GM21381 (cell line): ENCODE data around the gene KCNK2.

Experiments used
- ATAC-seq: cut with Tn5 transposase; IDR thresholded peaks from one replicate; pipeline ENCODE4 v1.9.1; 2021; ENCODE audit warnings: mild to moderate bottlenecking, moderate library complexity; ENCODE audit not compliant: unreplicated experiment

Gene KCNK2

DNA sequence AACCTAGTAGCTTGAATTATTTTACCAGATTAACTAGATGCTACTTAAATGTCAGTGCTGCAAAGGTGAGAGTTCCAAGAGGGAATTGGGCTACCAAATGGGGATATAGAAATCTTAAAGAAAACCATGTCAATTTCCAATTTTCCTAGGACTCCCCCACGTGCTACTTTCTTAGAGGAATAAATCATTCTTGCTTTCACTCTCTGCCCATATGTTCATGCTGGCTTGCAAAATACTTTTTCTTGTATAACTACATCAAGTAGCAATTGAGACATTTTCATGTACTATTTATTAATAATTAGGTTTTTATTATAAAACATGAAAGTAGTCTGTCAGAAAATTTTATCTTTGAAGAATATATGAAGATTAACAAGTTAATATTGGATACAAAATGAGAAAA lies 11.8 kb downstream of the KCNK2 start:
- no peak for ATAC-seq

DNA sequence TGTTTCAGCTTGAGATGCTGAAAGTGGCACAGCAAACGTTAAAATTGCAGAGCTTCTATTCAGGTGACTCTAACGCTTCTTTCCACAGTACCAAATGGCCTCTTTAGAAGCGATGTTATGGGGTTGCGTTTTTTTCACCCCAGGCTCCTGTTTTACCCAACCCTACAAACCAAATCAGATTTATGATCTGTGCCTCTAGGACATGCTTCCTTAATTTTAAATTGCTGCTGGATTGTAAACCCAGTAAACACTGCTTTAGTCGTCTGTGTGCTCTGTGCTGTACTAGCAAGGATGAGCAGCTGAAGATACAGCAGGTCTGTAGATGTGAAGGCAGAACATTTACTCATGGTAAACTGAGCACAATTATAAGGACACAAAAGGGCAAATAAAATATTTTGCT lies 13.0 kb downstream of the KCNK2 start:
- no peak for ATAC-seq

DNA sequence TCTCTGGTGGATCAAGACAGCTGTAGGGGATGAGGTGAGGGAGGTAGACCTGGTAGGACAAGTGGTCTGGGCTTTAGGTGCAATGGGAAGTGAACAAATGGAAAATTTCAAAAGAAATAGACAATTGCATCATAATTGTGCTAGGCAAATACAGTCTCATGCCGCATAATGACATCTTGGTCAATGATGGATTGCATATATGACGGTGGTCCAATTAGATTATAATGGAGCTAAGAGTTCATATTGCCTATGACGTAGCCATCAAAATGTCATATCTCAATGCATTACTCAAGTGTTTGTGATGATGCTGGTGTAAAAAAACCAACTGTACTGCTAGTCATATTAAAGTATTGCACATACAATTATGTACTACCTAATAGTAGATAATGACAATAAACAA lies 19.0 kb downstream of the KCNK2 start:
- ATAC-seq: no peak

DNA sequence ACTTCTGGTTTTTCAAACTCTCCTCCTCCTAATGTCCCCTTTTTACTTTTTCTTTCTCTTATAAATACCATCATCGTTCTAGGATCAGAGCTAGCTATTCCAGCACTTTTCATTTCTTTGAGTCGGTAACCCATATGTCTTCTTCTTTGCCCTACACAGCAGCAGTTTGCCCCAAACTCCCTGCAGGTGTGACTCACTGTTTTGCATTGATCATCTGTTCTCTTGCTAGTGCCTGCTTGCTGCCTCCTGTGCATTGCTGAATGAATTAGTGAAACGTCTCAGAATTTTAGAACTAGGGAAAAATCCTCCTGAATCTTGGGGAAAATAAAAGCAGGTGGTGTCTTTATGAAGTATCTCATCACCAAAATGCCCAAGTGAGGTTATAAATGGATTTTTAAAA lies 21.7 kb downstream of the KCNK2 start:
- no peak for ATAC-seq

DNA sequence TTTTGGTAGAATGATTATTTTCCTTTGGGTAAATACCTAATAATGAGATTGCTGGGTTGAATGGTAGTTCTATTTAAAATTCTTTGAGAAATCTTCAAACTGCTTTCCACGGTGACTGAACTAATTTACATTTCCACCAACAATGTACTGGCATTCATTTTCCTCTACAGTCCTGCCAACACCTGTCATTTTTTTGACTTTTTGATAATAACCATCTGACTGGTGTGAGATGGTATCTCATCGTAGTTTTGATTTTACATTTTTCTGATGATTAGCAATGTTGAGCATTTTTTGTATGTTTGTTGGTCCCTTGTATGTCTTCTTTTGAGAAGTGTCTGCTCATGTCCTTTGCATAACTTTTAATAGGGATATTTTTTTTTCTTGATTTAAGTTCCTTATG lies 23.5 kb downstream of the KCNK2 start:
- no peak for ATAC-seq

DNA sequence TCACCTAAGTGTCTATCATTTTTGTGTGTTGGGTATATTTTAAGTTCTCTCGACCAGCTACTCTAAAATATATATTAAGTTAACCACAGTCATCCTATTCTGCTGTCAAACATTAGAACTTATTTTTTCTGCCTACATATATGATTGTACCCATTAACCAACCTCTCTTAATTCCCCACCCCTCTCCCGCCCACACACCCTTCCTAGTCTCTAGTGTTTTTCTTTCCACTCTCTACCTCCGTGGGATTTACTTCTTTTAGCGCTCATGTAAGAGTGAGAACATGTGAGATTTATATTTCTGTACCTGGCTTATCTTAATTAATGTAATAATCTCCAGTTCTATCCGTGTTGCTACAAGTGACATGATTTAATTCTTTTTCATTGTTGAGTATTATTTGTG lies 26.6 kb downstream of the KCNK2 start:
- no peak for ATAC-seq

DNA sequence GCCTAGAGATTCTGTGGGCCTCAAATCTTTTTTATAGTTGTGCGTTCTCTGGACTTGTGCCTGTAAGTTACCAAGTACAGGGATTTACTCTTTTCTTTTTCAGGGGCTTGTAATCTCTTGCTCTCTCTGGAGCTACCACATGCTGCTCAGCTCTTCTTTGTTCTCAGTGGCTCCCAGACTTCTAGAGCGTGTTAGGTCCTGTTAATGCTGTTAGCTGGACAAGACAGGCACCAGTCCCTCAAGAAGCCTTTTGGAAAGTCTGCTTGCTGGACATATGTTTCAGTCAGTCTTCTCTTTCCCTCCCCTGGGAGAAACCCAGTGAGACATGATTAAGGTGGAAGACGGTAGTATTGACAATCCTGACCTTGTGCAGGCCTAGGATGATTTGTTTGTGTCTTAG lies 29.4 kb downstream of the KCNK2 start:
- ATAC-seq: no peak

DNA sequence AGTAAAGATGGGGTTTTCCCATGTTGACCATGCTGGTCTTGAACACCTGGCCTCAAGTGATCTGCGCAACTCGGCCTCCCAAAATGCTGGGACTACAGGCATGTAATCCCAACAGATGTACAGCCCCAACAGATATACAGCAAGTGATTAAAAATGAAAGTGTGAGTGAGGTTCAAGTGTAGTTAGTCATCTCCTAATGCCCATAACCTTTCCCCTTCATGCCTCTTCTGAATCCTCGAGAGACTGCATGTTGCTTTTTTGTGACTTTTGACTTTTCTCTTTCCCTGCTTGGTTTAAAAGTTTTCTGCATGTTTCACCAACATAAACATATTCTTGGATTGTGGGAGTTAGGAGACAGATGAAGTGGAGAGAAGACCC lies 31.2 kb downstream of the KCNK2 start:
- ATAC-seq: no peak

DNA sequence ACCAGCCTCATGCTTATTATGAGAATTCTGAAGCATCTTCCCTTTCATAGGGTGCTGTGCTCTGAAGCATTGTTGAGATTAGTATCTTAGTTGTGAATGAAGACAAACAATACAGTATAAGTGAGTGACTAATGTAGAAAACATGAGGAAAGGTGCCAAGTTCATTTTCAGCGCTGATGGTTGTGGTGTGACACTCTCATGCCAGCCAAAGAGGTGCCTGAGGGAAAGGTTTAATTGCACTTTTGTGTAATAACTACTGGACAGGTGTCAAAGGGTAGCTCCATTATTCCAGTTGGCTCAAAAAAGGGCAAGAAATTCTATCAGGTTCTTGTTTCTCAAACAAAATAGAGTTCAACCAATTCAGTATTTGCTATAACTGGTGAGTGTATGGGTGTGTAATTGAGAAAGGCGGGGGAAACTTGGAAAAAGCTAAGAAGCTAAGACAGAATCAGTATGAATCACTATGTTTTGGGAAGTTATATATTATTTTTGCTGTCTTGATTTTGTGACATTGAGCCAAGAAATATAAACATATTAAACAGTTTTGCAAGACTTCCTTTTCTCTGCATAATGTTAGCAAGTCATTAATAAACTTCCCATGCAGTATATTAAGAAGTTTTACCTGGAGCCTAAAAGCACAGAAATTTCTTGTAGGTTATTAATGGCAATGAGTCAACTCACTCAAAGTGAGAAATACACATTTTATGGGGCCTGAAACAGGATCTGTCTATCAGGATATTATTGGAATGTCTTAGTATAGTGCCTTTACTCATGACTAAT lies 31.8 kb downstream of the KCNK2 start:
- ATAC-seq: no peak

DNA sequence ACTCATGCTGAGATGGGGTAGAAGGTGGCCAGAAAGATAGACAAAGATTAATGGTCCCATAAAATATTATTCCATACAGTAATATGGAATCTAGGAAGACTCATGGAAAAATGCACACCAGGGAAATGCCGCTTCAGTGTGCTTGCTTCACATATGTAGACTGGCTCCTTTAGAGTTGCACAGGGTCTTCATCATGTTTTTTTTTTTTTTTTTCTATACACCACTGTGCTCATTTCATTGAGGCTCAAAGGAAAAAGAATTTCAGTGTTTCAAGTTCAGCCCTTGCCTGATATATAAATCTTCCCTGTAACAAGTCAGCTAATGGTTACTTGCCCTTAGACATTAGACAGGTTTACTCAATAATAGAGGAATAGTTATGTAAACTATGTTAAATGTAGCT lies 33.2 kb downstream of the KCNK2 start:
- ATAC-seq: no peak

DNA sequence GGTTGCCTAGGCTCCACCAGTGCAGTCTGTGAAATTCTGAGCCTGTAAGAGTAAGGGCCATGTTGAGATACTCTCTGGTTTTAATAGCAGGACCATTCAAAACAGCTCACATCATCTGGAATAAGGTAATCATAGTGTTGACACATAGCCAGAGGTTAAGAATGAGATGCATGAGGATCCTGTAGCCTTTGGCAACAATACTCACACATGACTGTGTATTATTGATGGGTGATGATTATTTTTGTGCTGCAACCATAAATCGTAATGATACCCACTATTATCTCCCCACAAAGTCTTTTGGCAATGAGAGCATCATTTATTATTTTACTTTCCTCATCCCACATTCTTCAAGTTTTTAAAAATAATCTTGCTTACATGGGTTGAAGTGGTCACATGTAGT lies 35.5 kb downstream of the KCNK2 start:
- no peak for ATAC-seq

DNA sequence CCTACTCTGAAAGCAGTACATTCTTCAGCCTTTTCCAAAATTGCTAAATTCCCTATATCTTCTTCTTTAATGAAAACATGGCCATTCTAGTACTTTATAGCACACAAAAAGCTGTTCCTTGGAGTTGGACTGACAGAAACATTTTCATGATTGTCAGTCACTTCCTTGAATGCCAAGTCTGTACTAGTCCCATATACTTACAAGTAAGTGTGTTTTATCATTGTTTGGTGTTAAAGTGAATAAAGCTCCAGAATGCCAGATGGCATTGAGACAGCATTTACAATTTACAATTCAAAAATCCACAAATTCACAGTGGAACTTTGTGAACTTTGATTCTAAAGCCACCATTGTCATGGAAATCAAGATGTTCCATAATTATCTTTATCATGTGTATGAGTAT lies 36.5 kb downstream of the KCNK2 start:
- no peak for ATAC-seq

DNA sequence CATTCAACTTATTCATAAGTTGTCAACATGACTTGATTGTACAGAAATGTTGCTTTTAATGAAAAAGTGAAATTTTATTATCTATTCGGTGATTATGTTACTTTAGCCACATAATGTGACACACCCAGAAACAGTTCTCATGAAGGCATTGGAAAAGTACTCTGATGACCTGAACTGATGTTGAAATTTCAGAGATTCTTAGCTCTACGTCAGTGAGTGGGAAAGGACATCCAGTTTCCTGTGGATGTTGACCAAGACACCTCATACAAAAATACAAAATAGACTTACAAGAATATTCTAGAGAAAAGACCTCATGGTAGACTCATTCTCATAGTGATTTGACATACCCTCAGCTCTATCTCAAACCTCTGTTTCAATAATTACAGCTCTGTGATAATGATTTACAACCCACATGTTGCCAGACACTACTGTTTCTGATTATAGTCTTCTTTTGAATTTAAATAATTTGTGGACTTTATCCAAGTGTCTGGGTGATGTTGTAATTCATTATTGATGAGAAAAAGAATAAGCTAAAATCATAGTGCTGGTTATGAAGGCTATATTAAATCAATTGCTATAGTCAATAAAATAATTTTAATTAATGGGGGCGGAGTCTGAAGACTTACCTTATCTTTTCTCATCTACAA lies 37.3 kb downstream of the KCNK2 start:
- no peak for ATAC-seq

DNA sequence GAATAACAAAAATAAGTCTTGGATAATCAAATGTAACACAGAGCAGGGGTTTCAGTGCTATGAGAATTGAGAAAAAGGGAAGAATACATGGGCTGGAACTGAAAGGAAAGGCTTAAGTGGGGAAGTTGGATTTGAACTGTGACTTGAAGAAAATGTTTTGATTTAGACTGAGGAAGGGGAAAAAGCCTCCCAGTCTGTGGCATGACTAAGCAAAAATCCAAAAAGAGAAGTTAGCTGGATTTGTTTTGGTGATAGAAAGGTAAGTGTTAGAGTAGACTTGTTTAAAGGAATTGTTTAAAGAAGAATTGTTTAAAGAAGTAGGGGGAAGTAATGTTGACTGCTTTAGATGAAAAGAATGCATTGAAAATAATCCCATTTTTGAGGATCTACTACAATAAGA lies 46.0 kb downstream of the KCNK2 start:
- ATAC-seq: no peak

DNA sequence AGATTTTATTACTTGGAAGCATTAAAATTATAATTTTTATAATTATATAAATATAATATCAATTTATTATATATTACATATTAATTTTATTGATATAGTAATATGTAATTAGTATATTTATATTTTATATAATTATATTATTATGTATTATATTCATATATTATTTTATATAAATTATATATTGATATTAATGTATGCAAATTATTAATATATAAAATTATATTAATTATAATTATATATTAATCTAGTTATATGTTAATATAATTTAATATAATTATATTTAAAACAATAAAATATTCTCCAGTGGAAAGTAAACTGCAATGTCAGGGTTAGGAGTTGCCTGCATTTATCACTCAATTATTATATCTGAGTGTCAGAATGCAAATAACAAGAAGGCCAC lies 48.8 kb downstream of the KCNK2 start:
- no peak for ATAC-seq

DNA sequence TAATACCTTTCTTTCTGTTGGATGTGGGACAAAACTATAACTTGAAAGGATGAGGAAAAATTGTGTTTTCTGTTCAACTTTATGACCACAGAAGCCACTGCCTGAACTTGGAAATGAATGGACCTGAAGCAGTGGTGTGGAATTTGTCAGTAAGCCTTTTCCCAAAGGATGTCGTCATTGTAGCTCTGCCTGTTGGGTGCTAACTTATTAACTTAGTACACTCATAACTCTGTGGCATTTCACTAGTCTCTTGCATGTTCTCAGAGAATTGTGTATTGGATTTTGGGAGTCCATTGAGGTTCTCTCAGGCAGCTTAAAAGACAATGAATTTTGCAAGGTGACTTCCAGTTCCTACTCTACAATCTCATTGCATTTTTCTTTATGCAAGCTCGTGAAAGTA lies 49.6 kb downstream of the KCNK2 start:
- no peak for ATAC-seq

DNA sequence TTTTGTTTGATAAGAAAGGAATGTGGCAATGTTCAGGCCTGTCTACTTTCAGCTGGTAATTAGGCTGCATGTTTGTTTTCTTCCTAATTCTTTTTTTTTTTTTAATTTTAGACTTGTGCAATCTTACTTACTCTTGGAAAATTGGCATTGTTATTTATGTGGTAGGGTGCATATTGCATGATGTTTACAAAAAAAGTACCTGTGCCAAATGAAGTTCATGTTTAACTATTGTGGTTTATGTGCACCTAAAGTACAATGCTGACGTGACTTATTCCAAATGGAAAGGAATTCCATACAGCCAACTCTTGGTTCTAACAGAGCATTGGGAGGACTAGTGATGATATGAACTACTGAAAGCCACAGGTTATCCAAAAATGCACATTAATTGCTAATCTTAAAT lies 51.0 kb downstream of the KCNK2 start:
- ATAC-seq: no peak

DNA sequence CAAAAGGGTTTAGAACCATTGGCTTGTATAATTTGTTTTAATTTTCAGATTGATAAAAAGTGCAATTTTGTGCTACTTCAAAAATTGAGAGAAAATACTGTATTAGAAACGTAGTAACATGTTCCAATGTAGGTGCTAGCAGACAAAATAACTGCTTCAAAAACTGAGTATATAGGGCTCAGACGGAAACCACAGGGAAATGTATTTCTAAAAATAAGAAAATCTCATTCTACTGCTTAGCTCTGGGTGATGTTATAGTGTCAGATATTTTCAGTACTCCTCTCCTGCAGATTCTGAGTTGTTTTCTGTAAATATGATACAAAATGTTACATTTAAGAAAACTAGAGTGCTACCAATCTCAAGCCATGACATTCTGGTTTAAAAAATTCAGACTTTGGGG lies 55.4 kb downstream of the KCNK2 start:
- ATAC-seq: no peak

DNA sequence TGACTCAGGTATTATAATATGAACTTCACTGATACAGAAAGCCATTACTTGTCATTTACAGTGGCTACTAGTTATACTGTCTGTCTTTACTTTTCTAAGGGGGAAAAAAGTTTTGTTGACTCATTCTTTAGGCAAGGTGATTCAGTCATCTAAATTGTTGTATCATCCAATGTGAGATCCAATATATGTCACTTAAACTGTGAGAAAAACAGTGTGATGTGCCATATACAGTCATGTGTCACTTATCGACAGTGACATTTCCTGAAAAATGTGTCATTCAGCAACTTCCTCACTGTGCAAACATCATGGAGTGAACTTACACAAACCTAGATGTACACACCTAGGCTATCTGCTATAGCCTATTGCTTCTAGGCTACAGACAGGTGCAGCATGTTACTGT lies 57.6 kb downstream of the KCNK2 start:
- no peak for ATAC-seq

DNA sequence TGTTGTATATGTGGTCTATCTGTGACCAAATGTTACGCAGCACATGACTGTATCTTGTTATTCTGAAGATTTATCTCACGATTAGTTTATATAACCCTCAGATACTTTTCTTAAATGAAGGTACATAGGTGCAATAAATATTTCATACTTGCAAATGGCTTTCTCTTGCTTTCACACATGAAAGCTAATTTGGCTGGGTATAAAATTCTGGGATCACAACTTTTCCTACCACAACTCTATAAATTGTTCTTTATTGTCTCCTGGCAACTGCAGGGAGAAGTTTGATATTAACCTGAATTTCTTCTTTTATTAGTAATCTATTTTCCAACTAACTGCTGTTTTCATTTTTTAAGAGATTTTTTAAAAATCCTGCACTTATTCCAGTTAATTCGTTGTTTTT lies 58.9 kb downstream of the KCNK2 start:
- ATAC-seq: no peak

DNA sequence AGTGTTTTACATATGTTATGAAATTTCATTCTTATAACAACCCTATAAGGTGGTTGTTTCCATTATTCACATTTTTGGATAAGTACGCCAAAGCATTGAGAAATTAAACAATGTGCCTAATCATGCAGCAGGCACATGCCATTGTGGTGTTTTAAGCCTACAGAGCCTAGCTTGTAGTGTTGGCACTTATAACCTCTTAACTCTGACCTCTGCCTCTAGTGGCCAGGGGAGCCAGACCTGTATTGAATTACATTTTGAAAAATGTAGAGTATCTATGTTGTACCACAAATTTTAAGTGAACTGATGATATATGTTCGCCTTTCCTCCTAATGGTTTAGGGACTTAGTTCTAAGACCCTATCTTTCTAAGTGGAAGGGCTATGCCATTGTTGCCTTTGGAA lies 61.0 kb downstream of the KCNK2 start:
- ATAC-seq: no peak

DNA sequence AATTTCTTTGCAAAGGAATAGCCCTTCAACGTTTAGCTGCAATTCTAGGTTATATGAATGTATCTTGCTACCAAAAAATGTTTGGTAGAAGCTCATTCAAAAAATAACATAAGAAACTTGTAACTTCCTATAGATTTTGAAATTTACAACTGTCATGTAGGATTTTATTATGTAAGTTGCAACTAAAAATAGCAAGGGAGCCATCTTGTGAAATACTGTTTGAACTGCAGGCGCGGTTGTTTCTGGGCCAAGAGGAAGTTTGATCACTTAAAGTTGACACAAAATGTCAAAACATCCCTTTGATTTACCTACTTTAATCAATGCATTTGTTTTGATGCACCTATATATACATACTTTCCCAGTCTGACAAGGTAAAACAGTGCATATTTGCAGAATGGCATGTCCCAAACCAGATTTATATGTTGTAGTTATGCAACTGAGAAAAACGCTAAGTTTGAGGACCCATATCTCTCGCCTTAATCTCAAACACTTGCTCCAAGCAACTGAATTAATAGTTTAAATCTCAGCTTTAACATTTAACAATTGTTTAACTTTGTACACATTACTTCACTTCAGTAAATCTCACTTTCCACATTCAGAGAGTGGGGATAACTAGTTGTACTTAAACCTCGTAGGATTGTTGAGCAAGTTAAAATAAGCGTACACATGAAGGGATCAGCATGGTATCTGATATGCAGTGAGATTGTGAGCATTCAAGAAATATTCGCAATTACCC lies 63.9 kb downstream of the KCNK2 start:
- ATAC-seq: no peak
